ENCODE data around the gene POU6F2.

POU6F2 gene

DNA sequence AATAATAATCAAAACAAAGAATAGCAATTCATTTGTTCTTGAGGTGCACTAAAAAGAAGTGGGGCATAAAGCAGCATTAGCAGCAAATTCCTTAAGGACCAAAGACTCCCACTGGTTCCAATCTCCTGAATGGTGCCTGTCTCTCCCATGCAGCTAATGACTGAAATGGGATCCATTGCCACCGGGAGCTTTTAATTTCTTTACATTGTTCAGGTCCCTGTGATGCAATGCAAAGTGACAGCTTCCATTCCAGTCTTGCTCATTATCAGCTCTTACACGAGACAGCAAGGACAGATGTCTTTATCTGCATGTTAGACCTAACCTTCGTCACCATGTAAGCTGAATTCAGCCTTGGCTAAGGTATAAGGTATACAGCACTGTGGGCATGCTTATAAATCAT is 148.1 kb downstream of the POU6F2 start:
- DNase-seq (ENCODE audit: low read depth in 4 of 4, low spot score in 1 of 4): no peak

DNA sequence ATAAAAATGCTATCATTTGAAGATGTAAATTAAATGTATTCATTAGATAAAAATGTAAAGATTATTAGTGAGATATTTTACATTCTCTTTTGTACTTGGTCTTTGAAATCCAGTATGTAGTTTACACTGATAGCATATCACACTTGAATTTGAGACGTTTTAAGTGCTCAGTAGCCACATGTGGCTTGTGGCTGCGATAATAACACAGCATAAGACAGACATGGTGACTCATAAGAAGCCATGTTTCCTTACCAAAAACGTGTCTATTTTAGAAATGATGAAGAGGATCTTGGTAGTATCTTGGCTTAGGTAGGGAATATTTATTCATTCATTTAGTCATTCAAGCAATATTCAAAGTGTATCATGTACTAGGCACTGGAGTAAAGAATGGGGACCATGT is 149.3 kb downstream of the POU6F2 start:
- no peak for DNase-seq (ENCODE audit: low read depth in 4 of 4, low spot score in 1 of 4)

DNA sequence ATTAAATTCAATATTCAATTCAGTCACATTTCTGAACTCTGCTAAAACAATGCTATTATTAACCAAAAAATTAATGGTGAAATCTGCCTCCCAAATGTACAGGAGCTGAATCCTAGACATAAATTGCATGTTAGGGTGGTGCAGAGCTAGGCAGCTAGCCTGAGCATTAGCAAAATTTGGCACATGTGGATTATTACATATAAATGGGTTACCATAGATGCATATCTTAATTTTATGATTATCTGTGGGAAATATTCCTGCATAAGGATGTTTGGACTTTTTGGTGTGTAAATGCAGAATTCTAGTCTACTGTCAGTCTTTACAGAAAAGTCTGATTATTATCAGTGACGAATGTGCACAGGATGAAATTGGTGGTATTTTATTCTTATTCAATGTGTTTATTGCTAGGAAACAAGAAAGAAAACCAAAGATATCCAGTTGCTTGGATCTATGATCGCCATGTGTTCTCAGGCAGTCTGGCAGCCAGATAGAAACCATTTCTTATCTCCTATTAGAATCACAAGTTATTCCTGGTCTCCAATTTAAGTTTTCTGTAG is 150.7 kb downstream of the POU6F2 start:
- DNase-seq (ENCODE audit: low read depth in 4 of 4, low spot score in 1 of 4): no peak

DNA sequence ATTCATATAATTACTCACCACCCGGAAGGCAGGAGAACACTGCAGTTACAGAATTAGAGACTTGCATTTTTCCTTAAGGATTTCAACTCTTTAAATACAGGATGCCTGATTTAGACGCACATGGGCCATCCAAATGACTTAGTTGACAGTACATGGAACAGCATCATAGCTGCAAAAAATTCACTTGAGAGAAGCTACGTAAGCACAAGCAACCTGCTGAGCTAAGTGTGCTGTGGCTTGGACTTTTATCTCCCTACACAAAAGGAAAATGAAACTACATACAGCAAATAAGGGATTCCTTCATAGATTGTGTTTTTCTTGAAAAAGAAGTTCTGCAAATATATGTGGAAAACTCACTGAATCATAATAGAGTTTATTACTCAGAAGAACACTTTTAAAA is 152.6 kb downstream of the POU6F2 start:
- DNase-seq (ENCODE audit: low read depth in 4 of 4, low spot score in 1 of 4): no peak

DNA sequence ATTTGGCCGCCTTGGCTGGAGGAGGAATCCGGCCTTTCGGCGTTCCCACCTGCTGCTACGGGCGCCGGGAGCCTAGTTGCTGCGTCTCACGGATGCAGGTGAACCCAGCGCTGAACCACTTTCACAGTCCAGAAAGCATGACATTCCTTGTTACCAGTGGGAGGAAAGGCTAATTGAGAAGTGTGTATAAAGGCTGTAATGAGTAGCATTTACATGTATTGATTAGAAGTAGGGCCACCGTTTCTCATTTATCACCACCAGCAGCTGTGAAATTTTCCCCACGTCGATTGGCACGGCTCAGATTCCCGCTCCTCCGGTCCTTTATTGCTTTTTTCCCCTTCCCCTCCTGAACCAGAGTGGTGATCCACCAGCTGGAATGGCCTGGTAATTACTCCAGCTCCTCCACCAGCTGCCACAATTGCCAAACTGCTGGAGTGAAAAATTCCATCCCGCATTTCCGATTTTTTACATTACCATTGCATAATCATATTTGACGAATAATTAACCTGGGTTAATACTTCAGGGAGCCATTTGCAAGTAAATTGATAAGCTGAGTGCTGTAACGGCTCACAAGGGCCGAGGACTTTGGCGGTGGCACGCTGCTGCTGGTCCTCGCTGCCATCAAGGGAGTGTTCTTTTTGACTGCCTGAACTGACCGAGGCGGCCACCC is 153.3 kb downstream of the POU6F2 start:
- DNase-seq (ENCODE audit: low read depth in 4 of 4, low spot score in 1 of 4): no peak

DNA sequence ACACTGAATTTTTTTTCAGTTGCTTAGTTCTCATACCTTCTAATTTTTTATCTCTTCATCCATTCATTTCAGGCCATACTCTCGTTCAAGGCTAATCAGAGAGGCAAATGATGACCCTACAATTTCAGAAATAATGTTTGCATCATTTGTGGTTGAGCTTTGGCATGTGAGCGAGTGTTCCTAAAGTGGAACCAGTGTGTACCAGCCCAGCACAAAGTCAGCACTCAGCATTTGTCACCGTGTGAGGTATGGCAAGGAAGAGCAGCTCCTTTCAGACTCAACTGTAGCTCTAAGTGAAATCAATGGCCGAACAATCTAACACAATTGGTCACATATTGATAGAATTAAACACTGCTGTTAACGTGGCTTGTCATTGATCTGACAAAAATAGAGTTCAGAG is 154.6 kb downstream of the POU6F2 start:
- DNase-seq (ENCODE audit: low read depth in 4 of 4, low spot score in 1 of 4): no peak

DNA sequence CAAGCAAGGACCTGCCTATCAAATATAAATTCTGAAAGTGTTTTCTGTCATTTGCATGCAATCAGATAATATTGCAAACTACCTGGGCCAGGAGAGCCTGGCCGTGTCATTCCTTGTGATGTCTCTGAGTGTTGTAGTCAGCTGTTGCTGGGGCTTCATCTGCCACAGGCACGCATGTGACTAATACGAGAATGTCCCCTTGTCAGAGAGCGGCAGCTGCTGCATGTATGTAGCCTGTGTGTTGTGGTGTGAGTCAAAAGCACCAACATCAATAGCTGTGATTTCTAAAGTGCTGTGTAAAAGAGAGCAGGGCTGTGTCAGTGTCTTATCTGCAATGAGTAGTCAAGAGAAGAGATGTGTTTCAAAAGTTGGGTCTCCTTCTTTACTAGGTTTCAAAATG is 155.4 kb downstream of the POU6F2 start:
- no peak for DNase-seq (ENCODE audit: low read depth in 4 of 4, low spot score in 1 of 4)

DNA sequence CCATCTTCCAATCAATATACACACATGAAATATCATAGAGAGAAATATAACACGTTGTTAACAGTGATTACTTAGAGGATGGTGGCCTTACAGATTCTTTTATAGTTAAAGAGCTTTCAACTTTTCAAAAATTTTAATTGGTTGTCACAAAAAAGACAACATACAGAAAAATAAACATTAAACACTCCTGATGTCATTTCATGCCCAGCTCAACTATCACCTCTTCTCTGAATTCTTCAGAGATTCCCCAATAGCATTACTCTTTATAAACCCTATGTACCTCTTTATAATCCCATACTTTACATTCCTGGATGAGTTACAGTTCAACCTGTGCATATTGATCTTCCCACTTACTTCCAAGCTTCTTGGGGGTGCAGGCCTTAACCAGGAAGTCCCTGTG is 159.8 kb downstream of the POU6F2 start:
- DNase-seq (ENCODE audit: low read depth in 4 of 4, low spot score in 1 of 4): no peak

DNA sequence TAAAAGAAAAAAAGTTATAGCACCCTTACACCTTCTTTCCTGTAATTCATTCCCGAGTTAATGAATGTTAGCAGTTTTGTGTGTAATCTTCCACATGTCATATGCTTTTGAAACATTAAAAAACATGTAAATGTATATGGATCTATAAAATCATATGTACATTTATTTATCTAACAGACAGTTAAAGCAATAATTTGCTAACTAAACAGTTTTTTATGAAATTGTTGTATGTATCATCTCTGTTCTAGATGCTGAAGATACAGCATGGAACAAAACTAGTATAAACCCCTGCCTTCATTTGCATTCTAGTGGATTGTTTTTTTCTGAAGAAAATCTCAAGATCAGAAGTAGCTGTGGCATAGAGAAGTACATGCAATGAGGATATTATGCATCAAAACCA is 165.0 kb downstream of the POU6F2 start:
- no peak for DNase-seq (ENCODE audit: low read depth in 4 of 4, low spot score in 1 of 4)

DNA sequence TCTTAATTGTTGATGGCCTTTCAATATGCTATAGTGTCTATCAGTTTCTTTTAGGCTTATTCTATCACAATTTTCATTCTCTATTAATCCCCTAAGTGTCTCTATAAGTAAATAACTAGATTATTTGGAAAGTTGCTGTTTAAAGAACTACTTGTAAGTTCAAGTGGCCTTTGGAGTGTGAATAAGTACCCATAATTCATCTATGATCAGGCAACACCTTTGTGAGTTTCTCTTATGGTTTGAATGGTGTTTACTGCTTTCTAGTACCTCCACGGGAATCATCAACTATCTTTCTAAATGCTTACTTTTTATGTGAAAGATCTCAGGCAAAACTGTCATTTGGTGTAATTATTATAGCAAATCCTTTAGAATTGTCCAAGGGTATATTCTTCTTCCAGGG is 166.7 kb downstream of the POU6F2 start:
- DNase-seq (ENCODE audit: low read depth in 4 of 4, low spot score in 1 of 4): no peak

DNA sequence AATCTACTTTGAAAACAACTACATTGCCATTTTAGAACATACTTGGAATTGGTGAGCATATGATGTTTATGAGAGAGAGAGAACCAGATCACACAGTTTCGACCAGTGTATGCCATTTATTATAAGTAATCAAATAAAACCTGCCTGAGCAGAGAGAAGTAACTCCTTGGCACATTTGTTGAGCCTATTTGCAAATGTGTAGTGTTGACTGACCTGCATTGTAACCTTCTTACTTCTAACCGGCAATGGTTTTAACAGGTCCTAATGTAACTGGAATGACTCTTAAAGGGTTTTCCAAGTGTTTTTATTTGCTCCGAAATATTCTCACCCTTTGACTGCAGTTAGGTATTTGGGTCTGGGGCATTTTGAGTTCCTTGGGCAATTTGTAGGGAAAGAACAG is 167.6 kb downstream of the POU6F2 start:
- DNase-seq (ENCODE audit: low read depth in 4 of 4, low spot score in 1 of 4): no peak

DNA sequence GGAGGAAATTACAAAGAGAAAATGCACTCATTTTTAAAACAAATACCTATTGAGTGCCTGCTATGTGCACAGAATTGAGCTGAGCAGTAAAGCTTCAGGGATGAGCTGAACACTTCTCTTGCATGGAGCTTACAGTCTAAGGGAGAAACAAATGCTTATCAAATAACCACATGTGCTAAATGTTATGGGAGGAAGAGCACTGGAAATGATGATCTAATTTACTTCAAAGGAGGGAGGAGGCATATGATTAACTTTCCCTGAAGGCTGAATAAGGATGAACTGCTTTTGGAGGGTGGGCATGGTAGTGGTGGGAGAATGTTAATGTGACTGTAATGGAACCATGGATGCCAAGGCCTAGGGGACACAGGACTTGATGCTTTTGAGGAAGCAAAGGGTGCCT is 168.2 kb downstream of the POU6F2 start:
- DNase-seq (ENCODE audit: low read depth in 4 of 4, low spot score in 1 of 4): no peak

DNA sequence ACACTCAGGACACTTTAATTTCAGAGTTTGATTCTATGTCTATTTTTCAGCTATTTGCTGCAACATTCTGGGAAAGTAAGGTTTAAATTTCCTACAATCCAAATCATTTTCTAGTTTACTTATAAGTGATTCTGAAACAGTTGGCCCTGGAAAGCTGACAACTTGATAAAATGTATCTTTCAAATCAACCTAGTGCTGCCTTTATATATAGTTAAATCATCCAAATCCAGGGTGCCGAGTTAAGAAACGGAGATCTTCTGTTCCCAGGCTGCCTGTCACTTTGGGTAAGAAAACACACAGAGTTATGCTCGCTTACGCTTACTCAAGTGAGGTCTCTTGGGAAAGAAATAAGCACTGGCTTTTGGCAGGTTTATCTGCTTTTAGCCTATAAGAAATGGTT is 175.0 kb downstream of the POU6F2 start:
- no peak for DNase-seq (ENCODE audit: low read depth in 4 of 4, low spot score in 1 of 4)

DNA sequence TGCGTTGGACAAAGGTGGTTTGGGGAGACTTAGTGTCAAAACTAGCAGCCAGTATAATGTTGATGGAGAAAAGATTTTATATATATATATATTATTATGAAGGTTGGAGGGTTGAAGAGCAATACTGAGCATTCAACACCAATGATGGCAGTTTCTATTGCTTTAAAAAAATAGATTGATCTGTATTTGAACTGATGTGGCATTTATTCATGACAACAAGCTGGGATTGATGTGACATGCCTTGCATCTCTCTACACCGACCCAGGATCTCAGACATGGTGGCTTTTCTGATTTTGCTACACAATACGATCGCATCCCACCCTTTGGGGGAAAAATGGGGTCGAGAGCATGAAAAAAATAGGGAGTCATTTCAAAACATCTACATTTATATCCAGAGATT is 175.4 kb downstream of the POU6F2 start:
- DNase-seq (ENCODE audit: low read depth in 4 of 4, low spot score in 1 of 4): no peak

DNA sequence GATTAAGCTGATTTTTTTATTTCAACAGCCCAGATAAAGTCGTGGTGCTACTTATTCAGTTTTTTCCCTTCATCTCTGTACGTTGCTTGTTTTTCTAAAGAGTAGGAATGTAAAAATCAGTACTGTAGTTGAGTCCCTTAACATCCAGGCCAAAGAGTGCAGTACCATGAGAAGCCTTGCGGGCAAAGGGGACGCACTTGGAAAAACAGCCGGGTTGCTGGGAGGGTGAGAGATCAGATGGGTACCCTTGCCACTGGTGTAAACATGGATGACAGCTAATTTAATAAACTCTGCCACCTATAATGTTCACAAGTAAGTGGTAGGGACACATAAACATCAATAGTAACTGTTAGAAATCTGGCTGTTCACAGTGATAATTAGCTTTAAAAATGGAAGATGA is 175.9 kb downstream of the POU6F2 start:
- DNase-seq (ENCODE audit: low read depth in 4 of 4, low spot score in 1 of 4): no peak

DNA sequence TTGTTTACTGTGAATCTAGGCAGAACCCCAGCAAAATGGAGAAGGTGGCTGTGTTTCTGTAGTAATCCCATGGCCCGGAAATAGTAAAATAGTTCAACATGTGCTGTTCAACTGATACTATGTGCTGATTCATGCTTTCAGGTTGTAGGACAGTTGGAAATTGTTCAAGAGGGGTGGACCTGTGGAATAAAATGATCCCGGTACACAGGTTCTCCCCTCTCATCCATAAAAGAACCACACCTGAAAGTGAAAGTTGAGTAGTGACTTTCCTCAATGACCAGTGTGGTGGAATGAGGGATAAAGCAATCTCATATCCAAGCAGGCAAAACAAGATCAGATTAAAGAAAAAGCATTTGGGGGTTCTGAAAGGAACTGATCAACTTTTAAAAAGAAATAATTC is 177.1 kb downstream of the POU6F2 start:
- DNase-seq (ENCODE audit: low read depth in 4 of 4, low spot score in 1 of 4): no peak

DNA sequence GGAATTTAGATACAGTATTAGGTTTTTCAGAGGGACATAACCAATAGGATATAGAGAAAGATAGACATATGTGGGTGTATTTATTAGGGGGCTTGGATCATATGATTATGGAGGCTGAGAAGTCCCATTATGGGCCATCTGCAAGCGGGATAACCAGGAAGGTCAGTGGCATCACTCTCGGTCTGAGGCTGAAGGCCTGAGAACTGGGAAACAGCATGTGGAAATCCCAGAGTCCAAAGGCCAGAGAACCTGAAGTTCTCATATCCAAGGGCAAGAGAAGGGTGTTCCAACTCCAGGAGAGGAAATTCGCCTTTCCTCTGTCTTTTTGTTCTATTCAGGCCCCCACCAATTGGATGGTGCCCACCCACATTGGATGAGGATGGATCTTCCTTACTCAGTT is 180.7 kb downstream of the POU6F2 start:
- no peak for DNase-seq (ENCODE audit: low read depth in 4 of 4, low spot score in 1 of 4)

DNA sequence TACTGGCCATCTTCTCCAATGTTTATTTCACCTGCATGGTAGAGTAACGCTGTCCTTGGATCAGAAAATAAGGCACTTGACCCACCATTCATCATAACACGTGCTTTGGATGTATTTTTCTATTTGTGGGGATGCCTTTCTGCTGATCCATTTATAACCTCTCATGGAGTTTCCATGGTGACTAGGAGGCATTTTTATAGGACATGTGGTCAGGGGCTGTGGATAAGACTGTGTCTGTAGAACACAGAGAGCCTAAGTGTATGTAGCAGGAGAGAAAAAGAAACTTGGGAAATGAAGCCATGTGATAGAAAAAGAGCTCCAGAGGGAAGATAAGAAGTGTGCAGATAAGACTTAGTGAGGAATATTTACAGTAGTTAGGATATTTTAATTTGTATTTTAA is 184.2 kb downstream of the POU6F2 start:
- DNase-seq (ENCODE audit: low read depth in 4 of 4, low spot score in 1 of 4): no peak

DNA sequence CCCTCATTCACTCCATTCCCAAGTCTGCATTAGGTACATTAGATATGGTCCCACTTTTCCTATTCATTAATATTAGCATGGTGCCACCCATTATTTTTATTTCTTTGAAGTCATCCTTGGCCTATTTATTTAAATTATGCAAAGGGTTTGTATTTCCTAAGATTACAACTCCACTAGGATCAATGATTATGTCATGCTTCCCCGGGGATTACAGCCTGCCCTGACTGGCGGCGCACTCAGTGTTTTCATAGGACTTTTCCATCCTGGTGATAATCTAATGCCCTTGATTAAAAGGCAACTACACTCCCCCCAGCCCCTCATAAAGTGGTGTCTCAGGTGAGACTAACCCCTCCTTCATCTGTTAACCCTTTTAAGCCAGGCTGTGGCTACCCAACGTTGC is 187.2 kb downstream of the POU6F2 start:
- no peak for DNase-seq (ENCODE audit: low read depth in 4 of 4, low spot score in 1 of 4)

DNA sequence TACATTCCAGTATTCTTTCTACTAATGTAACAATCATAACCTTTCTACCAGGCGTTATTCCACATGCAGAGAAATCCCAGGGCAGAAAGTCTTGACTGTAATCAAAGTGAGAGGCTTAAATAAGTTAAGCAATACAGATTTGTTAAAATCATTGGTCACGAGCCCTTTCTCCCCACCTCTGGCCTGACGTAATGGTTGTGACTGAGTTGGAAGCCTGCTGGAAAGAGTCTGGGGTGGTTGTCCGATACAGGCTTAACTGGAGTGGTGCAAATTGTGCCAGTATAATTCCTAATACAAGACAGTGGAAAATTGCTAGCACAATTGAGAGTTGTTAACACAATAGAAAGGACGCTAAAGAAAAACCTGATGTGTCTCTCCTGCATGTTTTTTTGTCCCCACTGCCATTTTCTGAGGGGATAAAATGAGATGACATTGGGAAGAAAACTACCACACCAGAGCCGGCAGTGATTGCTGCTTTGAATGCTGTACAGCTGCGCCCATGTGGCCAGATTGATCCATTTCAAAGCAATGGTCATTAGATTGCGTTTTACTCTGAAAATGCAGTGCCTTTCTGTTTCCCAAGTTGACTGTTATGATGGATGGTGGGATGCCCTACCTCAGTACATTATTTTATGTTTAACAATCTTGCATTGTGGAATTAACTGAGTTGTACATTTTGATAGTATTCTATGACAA is 190.8 kb downstream of the POU6F2 start:
- DNase-seq (ENCODE audit: low read depth in 4 of 4, low spot score in 1 of 4): no peak

DNA sequence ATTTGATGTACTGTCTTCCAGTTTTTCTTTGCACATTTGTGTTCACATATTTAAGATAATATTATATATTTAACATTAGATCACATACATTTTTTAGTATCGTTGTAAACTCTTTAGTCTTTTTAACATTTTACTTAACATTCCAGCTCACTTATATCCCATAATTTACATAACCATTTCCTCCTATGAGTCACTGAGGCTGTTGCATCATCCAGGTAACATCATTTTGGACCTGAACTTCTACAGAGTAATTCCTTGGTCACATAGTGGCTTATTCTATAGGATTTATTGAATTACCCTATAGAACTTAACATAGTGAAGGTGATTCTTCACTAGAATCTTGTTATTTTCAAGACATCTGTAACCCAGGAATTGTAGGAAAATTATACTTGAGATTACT is 194.4 kb downstream of the POU6F2 start:
- DNase-seq (ENCODE audit: low read depth in 4 of 4, low spot score in 1 of 4): no peak

DNA sequence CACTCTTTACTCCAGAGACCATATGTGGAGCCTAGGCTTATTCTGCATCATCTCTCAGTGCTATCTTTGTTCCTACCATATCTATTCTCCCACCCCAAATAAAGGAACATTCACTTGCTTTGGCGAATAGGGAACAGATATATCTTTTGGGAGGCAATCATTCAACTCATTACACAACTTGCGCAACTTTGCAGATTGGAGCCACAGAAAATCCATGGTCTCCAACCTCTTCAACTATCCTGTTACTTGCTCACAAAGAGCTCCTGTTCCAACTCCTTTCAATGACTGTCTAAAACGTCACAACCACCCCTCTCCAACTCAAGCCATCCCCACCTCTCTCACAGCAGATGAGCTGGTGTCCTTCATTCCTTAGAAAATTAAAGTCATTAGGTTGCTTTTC is 203.7 kb downstream of the POU6F2 start:
- DNase-seq (ENCODE audit: low read depth in 4 of 4, low spot score in 1 of 4): no peak

DNA sequence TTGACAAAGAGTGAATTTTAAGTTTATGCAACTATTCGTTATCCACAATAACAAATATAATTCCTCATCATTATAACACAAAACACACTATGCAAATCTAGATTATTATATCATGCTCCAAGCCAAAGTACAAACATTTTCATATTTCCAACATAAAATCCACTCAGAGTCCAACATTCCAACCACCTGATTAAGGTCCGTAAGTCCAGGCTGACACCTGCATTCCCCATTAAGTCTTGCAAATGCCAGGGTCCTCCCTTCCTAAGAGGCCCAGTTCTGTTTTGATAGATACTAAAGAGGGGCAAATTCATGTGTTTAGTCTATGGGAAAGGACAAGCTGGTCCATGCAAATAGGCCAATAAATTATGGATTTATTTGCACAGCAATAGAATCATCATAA is 206.1 kb downstream of the POU6F2 start:
- no peak for DNase-seq (ENCODE audit: low read depth in 4 of 4, low spot score in 1 of 4)

Data from stimulated activated CD4-positive, alpha-beta T cell treated with anti-CD3 and anti-CD28 coated beads, Interleukin-1b, Interleukin-23, amount 100 ng/mL, for 24 hours (primary cell).